ENCODE results near the gene ARHGAP28.

ARHGAP28 gene

GRCh38 chr18:6866552-6867085 is 137.1 kb downstream of the ARHGAP28 start:
- no peak for DNase-seq (ENCODE audit: low read depth in 2 of 3, low spot score in 1 of 3)

GRCh38 chr18:6868033-6868432 is 138.5 kb downstream of the ARHGAP28 start:
- DNase-seq (ENCODE audit: low read depth in 2 of 3, low spot score in 1 of 3): no peak

GRCh38 chr18:6871566-6871965 is 142.1 kb downstream of the ARHGAP28 start:
- no peak for DNase-seq (ENCODE audit: low read depth in 2 of 3, low spot score in 1 of 3)

- no peak for DNase-seq (ENCODE audit: low read depth in 2 of 3, low spot score in 1 of 3)
Measured at GRCh38 chr18:6873040-6873751, 143.7 kb downstream of the ARHGAP28 start.

- no peak for DNase-seq (ENCODE audit: low read depth in 2 of 3, low spot score in 1 of 3)
Measured at GRCh38 chr18:6874315-6874714, 144.8 kb downstream of the ARHGAP28 start.

GRCh38 chr18:6875749-6876148 is 146.2 kb downstream of the ARHGAP28 start:
- DNase-seq (ENCODE audit: low read depth in 2 of 3, low spot score in 1 of 3): no peak

- no peak for DNase-seq (ENCODE audit: low read depth in 2 of 3, low spot score in 1 of 3)
Measured at GRCh38 chr18:6876641-6877041, 147.1 kb downstream of the ARHGAP28 start.

GRCh38 chr18:6877288-6877687 is 147.8 kb downstream of the ARHGAP28 start:
- no peak for DNase-seq (ENCODE audit: low read depth in 2 of 3, low spot score in 1 of 3)

GRCh38 chr18:6878556-6879297 is 149.2 kb downstream of the ARHGAP28 start:
- no peak for DNase-seq (ENCODE audit: low read depth in 2 of 3, low spot score in 1 of 3)

GRCh38 chr18:6879508-6880195 is 150.1 kb downstream of the ARHGAP28 start:
- DNase-seq (ENCODE audit: low read depth in 2 of 3, low spot score in 1 of 3): no peak

- no peak for DNase-seq (ENCODE audit: low read depth in 2 of 3, low spot score in 1 of 3)
Measured at GRCh38 chr18:6881034-6881820, 151.7 kb downstream of the ARHGAP28 start.

- DNase-seq (ENCODE audit: low read depth in 2 of 3, low spot score in 1 of 3): no peak
Measured at GRCh38 chr18:6882401-6882800, 152.9 kb downstream of the ARHGAP28 start.

- no peak for DNase-seq (ENCODE audit: low read depth in 2 of 3, low spot score in 1 of 3)
Measured at GRCh38 chr18:6885006-6885481, 155.5 kb downstream of the ARHGAP28 start.

- DNase-seq (ENCODE audit: low read depth in 2 of 3, low spot score in 1 of 3): peak in 1 of 3 donors; percentile 6
Measured at GRCh38 chr18:6885992-6886796, 156.7 kb downstream of the ARHGAP28 start.

- no peak for DNase-seq (ENCODE audit: low read depth in 2 of 3, low spot score in 1 of 3)
Measured at GRCh38 chr18:6886797-6887330, 157.3 kb downstream of the ARHGAP28 start.

GRCh38 chr18:6891788-6892187 is 162.3 kb downstream of the ARHGAP28 start:
- no peak for DNase-seq (ENCODE audit: low read depth in 2 of 3, low spot score in 1 of 3)

GRCh38 chr18:6901286-6901926 is 171.9 kb downstream of the ARHGAP28 start:
- no peak for DNase-seq (ENCODE audit: low read depth in 2 of 3, low spot score in 1 of 3)

- no peak for DNase-seq (ENCODE audit: low read depth in 2 of 3, low spot score in 1 of 3)
Measured at GRCh38 chr18:6917072-6917471, 187.6 kb downstream of the ARHGAP28 start.

Data from stimulated activated CD4-positive, alpha-beta T cell treated with anti-CD3 and anti-CD28 coated beads, Interleukin-12 subunit alpha, Interleukin-12 subunit beta, amount 100 ng/mL, for 48 hours (primary cell).